Measurements from ENCODE around the gene SP110. TPM values are rescaled to one million over a fixed set of nuclear protein-coding genes. Genes with fewer than 3 reads are reported as not detected.
"Not testable (repeated sequence)": the region's sequence is repeated elsewhere in the genome, so short reads cannot be mapped to it uniquely, and the experiment has no call there.

SP110 gene
- total RNA-seq, 1 experiment from 2014 or later: 60.6 TPM

DNA sequence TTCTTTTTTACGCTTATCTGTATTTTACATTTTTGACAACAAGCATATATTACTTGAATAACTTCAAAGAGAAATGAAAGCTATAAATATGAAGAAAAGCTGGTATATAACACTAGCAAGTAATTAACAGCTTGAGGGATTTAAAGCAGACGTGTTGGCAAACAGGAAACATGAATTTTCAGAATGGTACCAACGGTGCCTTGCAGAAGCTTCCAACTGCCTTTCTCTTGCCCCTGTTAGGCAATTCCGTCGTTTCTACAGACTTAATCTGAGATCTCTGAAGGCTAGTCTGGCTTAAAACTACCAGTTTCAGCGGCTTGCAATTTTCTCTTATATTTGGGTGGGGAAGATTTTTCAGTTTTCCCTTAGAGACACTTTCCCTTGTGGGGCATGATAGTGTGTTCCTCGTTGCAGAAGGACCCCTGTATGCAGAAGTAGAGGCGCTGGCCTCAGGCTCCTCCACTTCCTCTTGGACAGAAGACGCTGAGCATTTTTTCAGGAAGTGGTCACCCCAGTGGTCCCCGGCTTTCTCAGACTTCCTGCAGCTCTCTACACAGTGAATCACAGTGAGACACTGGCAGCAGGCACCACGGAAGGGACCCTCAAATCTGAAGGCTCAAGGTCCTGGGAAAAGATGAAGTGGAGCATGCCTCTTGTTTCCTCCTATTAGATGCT, 94.9 kb downstream of the SP110 start:
- DNase-seq: no peak
- H3K4me2 ChIP-seq (ENCODE audit: low read depth, low read length, poor library complexity, severe bottlenecking): no peak overlapping the region
- H3K4me3 ChIP-seq (ENCODE audit: low read length): no peak overlapping the region
- H2AFZ ChIP-seq (ENCODE audit: low read length): no peak overlapping the region
- no peaks in the 10 kb centered on the region for H3K9me3 ChIP-seq (ENCODE audit: low read length)
- H4K20me1 ChIP-seq (ENCODE audit: insufficient read depth, low read depth, low read length): no peaks in the 10 kb centered on the region
- no peaks in the 10 kb centered on the region for H3K9me2 ChIP-seq (replicated peaks; ENCODE audit: insufficient read depth, low read length)
- no peaks in the 10 kb centered on the region for H3K4me1 ChIP-seq (ENCODE audit: low read length)
- H3K36me3 ChIP-seq (ENCODE audit: insufficient read depth, low read length): no peaks in the 10 kb centered on the region
- H3K79me2 ChIP-seq (ENCODE audit: low read length): no peaks in the 10 kb centered on the region
- H3K27me3 ChIP-seq (ENCODE audit: low read length): no peaks in the 10 kb centered on the region
- H3K9ac ChIP-seq (ENCODE audit: low read length): no peak overlapping the region
- no peak overlapping the region for H3K27ac ChIP-seq (ENCODE audit: low read length)

DNA sequence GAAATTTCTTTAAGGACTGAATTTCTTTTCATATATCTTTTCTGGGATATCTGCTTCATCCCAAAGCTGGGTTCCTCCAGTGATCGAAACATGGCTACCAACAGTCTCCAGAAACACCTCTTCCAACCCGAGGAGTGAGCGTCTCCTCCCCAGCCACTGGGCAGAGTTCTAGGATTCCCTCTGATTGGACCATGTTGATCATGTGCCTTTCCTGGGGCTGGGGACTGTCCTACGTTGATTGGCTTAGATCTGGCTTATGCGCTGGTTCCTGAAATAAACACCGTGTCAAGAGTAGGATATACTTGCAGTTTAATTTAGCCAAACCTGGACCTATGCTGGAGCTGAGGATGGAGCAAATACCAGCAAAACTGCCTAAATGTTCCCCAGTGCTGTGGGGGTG, 95.5 kb downstream of the SP110 start:
- H3K9me2 ChIP-seq (replicated peaks; ENCODE audit: insufficient read depth, low read length): no peaks in the 10 kb centered on the region
- H3K4me1 ChIP-seq (ENCODE audit: low read length): no peaks in the 10 kb centered on the region
- H3K4me3 ChIP-seq (ENCODE audit: low read length): no peak overlapping the region
- no peak overlapping the region for H3K4me2 ChIP-seq (ENCODE audit: low read depth, low read length, poor library complexity, severe bottlenecking)
- H3K9ac ChIP-seq (ENCODE audit: low read length): no peak overlapping the region
- no peak for DNase-seq
- no peaks in the 10 kb centered on the region for H3K36me3 ChIP-seq (ENCODE audit: insufficient read depth, low read length)
- H3K9me3 ChIP-seq (ENCODE audit: low read length): no peaks in the 10 kb centered on the region
- no peak overlapping the region for H3K27ac ChIP-seq (ENCODE audit: low read length)
- H3K79me2 ChIP-seq (ENCODE audit: low read length): no peaks in the 10 kb centered on the region
- no peaks in the 10 kb centered on the region for H4K20me1 ChIP-seq (ENCODE audit: insufficient read depth, low read depth, low read length)
- no peak overlapping the region for H2AFZ ChIP-seq (ENCODE audit: low read length)
- no peaks in the 10 kb centered on the region for H3K27me3 ChIP-seq (ENCODE audit: low read length)

DNA sequence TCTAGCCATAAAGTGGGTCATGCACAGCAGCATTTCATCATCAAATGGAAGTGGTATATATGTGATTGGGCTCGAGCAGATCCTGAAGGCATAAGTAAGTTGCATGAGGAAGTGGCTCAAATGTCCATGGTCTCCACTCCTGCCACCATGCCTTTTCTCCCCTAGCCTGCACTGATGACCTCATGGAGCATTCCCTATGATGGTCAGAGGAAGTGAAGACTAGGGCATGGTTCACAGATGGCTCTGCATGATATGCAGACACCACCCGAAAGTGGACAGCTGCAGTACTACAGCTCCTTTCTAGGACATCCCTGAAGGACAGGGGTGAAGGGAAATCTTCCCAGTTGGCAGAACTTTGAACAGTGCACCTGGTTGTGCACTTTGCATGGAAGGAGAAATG, 99.4 kb downstream of the SP110 start:
- H3K9ac ChIP-seq (ENCODE audit: low read length); H3K27ac ChIP-seq (ENCODE audit: low read length); H3K9me2 ChIP-seq (replicated peaks; ENCODE audit: insufficient read depth, low read length); H3K79me2 ChIP-seq (ENCODE audit: low read length); H3K9me3 ChIP-seq (ENCODE audit: low read length); DNase-seq; H3K4me2 ChIP-seq (ENCODE audit: low read depth, low read length, poor library complexity, severe bottlenecking); H3K27me3 ChIP-seq (ENCODE audit: low read length); H3K4me1 ChIP-seq (ENCODE audit: low read length); H3K36me3 ChIP-seq (ENCODE audit: insufficient read depth, low read length); H2AFZ ChIP-seq (ENCODE audit: low read length); H4K20me1 ChIP-seq (ENCODE audit: insufficient read depth, low read depth, low read length); H3K4me3 ChIP-seq (ENCODE audit: low read length): not testable (repeated sequence)

DNA sequence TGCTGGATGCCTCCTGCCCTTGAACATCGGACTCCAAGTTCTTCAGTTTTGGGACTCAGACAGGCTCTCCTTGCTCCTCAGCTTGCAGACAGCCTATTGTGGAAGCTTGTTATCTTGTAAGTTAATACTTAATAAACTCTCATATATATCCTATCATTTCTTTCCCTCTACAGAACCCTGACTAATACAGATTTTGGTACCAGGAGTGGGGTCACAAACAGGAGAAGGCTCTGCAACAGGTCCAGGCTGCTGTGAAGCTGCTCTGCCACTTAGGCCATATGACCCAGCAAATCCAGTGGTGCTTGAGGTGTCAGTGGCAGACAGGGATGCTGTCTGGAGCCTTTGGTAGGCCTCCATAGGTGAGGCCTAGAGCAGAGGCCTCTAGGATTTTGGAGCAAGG, 100.0 kb downstream of the SP110 start:
- H3K9me3 ChIP-seq (ENCODE audit: low read length); H3K4me2 ChIP-seq (ENCODE audit: low read depth, low read length, poor library complexity, severe bottlenecking); H3K4me1 ChIP-seq (ENCODE audit: low read length); H3K27ac ChIP-seq (ENCODE audit: low read length); H3K4me3 ChIP-seq (ENCODE audit: low read length); H2AFZ ChIP-seq (ENCODE audit: low read length); H4K20me1 ChIP-seq (ENCODE audit: insufficient read depth, low read depth, low read length); H3K9ac ChIP-seq (ENCODE audit: low read length); H3K79me2 ChIP-seq (ENCODE audit: low read length); H3K27me3 ChIP-seq (ENCODE audit: low read length); H3K36me3 ChIP-seq (ENCODE audit: insufficient read depth, low read length); DNase-seq; H3K9me2 ChIP-seq (replicated peaks; ENCODE audit: insufficient read depth, low read length): not testable (repeated sequence)

Other genes starting within 250 kb of the SP110 start
- 0.15 and 0.29 TPM in 2 replicates for gene SLC16A14, start 151.1 kb downstream of the SP110 start, total RNA-seq (2014; rRNA removed; shearing (Covaris generic); ENCODE audit: low replicate concordance)
- gene SP140, start 5.8 kb upstream of the SP110 start, total RNA-seq (2014; rRNA removed; shearing (Covaris generic); ENCODE audit: low replicate concordance): 24.2 and 25.8 TPM in 2 replicates
- 17.0 and 17.5 TPM in 2 replicates for gene SP140L, start 107.2 kb upstream of the SP110 start, total RNA-seq (2014; rRNA removed; shearing (Covaris generic); ENCODE audit: low replicate concordance)
- gene SP100, start 196.2 kb upstream of the SP110 start, total RNA-seq (2014; rRNA removed; shearing (Covaris generic); ENCODE audit: low replicate concordance): 148 and 173 TPM in 2 replicates

Measured in Karpas-422 (cell line).